ENCODE measurements around the gene SCGB3A1.

Gene SCGB3A1, protein sequence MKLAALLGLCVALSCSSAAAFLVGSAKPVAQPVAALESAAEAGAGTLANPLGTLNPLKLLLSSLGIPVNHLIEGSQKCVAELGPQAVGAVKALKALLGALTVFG

GRCh38 chr5:180591311-180591887 lies at the start of gene SCGB3A1:
TSS of gene SCGB3A1 (minus strand) at chr5:180591499. CDS start at chr5:180591462, 37 bp downstream.
- peak within 1 kb of the TSS in 1 of 21 experiments; percentile 14 for H3K27ac ChIP-seq
- peak within 1 kb of the TSS in 5 of 7 experiments; percentile 4 to 24 (median 15) for H3K4me3 ChIP-seq

DNA sequence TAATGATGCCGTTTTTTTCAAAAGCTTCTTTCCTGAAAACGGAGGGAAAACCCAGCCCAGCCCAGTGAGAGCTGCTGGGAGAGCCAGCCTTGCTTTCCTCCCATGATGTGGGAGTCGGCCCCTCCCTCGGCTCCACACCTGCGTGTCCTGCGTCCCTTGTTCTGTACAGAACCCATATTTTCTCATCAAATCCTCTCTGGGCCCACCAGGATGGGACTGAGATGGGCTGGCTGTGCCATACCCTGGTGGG lies 49.2 kb upstream of the SCGB3A1 start:
- no peak overlapping the region for H3K27ac ChIP-seq

DNA sequence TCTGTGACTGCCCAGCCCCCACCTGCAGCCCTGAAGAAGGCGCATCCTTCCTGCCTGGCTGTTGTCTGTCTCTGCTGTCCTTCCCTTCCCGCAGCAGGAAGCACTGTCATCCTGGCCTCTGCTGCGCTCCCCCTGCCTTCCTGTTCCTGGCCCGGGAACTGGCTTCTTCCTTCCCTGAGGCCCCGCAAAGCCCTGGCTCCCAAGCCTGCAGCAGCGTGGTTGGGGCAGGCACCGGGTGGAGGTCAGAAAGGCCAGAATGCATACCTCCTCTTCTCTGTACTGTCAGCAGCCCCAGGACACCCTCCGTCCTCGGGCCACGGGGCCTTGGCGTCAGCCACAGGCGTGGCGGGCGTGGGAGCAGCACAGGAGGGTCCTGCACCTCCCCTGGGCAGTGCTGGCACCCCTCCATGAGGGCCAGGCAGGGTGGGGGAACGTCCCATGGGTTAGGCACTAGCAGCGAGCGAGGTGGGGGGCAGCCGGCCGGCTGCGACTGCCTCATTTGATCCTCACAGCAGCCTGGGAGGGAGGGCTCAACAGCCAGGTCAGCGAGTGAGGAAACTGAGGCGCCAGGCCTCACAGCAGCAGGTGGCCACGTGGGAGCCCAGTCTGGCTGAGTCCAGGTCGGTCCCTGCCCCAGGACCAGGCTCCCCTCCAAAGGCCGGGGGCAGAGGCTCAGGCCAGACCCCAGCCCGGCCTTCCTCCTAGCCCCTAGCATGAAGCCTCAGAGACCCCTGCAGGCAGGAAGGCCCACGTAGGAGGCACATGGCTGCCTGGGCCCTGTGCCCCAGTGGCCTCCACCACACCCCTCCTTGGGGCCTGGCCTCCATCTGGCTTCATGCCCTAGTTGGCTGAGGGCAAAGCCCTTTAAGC lies 48.7 kb upstream of the SCGB3A1 start:
- Histone ChIP-seq H3K4me3 (no peak overlapping the region), H3K27ac (no peak overlapping the region)

More for the DNA sequence above, 49.2 kb upstream of the SCGB3A1 start:
- no peak overlapping the region for H3K4me3 ChIP-seq

DNA sequence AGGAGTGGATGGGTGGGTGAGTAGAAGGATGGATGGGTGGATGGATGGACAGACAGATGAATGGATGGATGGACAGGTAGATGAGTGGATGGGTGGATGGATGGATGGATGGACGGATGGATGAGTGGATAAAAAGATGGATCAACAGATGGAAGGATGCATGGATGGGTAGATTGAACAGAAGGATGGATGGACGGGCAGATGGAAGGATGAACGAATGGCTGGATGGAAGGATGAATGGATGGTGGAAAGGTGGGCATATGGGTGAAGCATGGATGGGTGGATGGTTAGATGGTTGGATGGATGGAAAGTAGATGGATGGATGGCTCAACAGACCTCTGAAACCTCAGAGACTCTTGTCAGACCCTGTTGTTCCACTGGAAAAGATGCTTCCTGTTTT lies 48.0 kb upstream of the SCGB3A1 start:
- H3K27ac ChIP-seq: no peak overlapping the region
- no peak overlapping the region for H3K4me3 ChIP-seq

- H3K27ac ChIP-seq: no peak overlapping the region
- no peak overlapping the region for H3K4me3 ChIP-seq
Observed at GRCh38 chr5:180637962-180638680, 46.8 kb upstream of the SCGB3A1 start.

GRCh38 chr5:180636403-180637075 lies 45.2 kb upstream of the SCGB3A1 start:
- no peak overlapping the region for H3K27ac ChIP-seq
- no peak overlapping the region for H3K4me3 ChIP-seq

DNA sequence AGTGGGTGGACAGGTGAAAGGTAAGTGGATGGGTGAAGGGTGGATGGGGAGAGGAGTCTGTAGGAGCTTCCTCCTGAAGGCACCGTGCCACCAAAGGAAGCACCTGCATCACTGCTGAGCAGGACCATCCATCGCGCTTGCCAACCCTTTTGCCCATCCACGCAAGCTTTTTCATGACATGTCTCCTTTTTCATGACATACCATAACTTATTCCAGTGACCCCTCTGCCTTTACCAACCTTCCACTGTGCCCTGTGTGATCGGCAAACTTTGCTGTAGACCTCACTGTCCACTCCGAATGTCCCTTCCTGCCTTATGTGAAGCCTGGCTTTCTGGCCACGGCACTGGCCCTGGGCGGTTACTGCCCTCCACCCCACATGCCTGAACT lies 44.7 kb upstream of the SCGB3A1 start:
- H3K4me3 ChIP-seq: no peak overlapping the region
- no peak overlapping the region for H3K27ac ChIP-seq

DNA sequence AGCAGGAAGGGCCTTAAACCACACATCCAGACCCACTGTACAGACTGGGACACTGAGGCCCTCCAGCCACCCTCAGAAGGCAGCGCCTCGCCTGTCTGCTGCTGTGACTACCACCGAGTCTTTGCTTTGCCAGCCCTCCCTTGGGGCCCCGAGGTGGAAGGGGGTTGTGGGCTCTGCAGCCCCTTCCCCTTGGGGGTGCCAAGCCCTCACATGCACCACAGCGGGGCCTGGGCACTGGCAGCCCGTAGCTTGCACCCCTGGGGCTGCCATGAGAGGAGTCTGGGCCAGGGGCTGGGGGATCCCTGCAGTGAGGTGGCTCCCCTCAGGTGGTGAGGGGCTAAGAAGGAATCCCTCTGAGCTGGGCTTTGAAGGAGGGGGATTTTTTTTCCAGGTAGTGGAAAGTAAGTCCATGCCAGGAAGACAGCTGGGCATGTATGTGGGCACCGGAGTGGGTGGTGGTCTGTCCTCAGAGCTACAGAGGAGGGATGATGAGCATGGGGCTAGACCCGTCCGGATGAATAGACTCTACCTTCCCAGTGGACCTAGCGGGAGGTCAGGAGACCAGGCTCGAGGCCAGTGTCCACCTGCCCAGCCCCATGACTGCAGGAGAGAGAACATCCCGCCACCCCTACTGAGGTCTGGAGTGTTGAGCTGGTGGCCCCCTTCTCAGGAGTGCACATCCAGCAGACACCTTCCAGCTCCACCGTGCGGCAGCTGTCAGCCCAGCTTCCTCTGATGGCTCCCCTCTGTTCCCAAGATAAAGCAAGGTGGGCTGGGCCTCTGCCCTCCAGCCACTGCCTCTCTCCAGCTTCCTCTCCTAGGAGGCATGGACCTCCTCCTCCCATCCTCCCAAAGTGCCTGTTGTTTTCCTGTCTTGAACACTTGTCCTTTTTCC lies 42.2 kb upstream of the SCGB3A1 start:
- Histone ChIP-seq H3K4me3 (no peak overlapping the region), H3K27ac (no peak overlapping the region)

DNA sequence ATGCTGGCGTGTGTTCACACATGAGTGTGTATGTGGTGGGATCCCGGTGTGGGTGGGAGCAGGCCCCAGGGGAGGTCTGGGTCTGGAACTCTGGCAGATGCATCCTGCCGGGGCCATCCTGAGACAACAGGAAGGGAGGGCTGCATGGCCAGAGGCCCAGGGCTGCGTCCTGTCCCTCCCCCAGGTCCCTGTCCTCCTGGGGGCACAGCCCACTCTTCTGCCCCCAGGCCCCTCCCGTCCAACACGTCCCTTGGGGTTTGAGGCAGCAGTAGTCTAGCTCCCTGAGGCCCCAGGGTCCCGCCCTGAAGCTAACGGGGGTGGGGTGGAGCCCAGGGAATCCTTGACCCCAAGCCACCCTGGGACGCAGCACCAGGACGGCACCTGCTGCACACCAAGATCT lies 41.5 kb upstream of the SCGB3A1 start:
- Histone ChIP-seq H3K27ac (no peak overlapping the region), H3K4me3 (no peak overlapping the region)

- H3K27ac ChIP-seq: no peak overlapping the region
- no peak overlapping the region for H3K4me3 ChIP-seq
Observed at GRCh38 chr5:180631549-180632383, 40.5 kb upstream of the SCGB3A1 start.

DNA sequence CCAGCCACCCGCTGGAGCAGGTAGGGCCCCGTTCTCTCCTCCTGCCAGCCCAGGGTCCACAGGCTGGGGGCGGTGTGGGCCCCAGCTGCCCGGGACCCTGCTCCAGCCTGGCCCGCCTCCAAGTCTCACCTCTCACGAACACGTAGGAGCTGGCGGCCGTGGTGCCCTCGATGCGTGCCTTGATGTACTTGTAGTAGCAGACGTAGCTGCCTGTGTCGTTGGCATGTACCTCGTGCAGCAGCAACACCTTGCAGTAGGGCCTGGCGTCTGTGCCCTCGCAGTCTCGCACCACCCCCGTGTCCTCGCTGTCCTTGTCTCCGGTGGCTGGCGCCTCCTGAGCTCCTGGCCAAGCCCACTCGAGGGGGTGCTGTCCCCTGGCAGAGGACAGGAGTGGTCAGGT lies 39.1 kb upstream of the SCGB3A1 start:
- Histone ChIP-seq H3K27ac (no peak overlapping the region), H3K4me3 (no peak overlapping the region)

DNA sequence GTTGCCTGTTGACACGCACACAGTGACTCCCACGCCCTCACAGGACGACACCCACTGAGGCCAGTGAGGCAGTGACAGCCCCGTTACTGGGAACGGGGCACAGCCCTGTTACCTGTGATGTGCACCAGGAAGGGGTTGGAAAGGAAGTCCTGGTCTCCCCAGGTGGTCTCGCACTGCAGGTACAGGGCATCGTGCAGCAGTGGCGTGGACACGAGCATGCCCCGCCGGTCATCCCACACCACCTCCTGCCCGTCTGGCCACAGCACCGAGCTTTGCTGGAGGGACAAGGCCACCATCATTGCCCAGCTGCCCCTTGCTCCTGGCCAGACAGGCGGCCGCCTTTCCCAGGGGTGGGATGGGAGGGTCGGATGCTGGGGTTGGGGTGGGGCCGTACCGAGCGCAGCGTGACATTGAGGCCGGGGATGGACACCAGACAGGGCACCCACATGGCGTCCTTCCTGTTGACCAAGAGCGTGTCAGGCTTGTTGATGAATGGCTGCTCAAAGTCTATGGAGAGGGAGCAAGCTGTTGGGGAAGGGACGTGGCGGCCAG lies 38.6 kb upstream of the SCGB3A1 start:
- H3K27ac ChIP-seq: no peak overlapping the region
- no peak overlapping the region for H3K4me3 ChIP-seq

GRCh38 chr5:180628827-180629750 lies 37.8 kb upstream of the SCGB3A1 start:
- Histone ChIP-seq H3K4me3 (no peak overlapping the region), H3K27ac (no peak overlapping the region)

- Histone ChIP-seq H3K27ac (no peak overlapping the region), H3K4me3 (no peak overlapping the region)
Observed at GRCh38 chr5:180628211-180628610, 36.9 kb upstream of the SCGB3A1 start.

DNA sequence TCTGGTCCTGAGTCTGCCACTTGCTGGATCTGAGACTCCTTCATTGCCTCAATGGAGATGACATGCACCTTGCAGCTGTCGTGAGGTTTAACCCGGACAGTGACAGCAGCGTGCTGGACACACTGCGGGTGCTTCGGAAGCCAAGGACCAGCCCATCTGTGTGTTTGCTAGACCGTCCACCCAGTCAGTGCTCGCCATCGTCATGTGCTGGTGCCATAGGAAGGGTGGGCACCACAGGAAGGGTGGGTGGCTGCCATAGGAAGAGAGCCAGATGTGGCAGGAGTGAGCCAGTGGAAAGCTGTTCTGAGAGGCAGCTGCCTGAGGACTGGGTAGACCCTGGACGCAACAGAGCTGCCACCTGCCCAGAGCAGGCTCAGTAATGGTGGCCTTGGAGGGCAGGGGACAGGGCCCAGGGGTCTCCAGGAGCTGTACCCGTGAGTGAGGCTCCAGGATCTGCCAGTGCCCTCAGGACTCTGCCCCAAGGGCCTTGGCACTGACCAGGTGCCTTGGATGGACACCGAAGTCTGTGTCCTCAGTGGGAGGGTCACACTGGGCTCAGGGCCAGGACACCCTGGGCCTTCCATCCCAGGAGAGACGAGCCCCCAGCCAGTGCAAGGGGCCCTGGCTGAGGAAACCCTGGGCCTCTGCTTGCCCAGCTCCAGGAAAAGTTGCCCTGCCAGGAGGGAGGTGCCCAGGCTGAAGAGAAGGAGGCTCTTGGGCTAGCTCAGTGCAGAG lies 36.3 kb upstream of the SCGB3A1 start:
- Histone ChIP-seq H3K27ac (no peak overlapping the region), H3K4me3 (no peak overlapping the region)

GRCh38 chr5:180626661-180627385 lies 35.5 kb upstream of the SCGB3A1 start:
- H3K4me3 ChIP-seq: no peak overlapping the region

More at GRCh38 chr5:180626661-180627385, 35.5 kb upstream of the SCGB3A1 start:
- H3K27ac ChIP-seq: no peak overlapping the region

Data from skin epidermis (tissue), 12 donors.